Lung (tissue), 12 donors: ENCODE data around the gene CLPX. TPM values are rescaled to one million over a fixed set of nuclear protein-coding genes. Genes with fewer than 3 reads are reported as not detected.

Experiments
- ATAC-seq: fragments of 200-7000 bp; cut with Tn5 transposase; one replicate; pipeline ENCODE4 v1.9.1; 2020; ENCODE audit warnings: moderate number of reproducible peaks; ENCODE audit not compliant: insufficient read depth, low FRiP score
- DNase-seq, 3 donors: peaks; one replicate each; pipeline ENCODE4 v3.0.0-alpha.2; 2013 to 2017
- H3K27ac ChIP-seq, 2 donors: one replicate each; pipeline ENCODE4 v1.5.1; 2013; ENCODE audit warnings: mild to moderate bottlenecking in 2 of 2, moderate library complexity in 2 of 2, control low read depth in 1 of 2, inconsistent platforms in 1 of 2, low read depth in 1 of 2, low read length in 1 of 2
- H3K27me3 ChIP-seq, 3 donors: one replicate each; pipeline ENCODE4 v1.5.1; 2013; ENCODE audit warnings: low read length in 2 of 3; ENCODE audit not compliant: control insufficient read depth in 3 of 3, insufficient read depth in 3 of 3
- H3K36me3 ChIP-seq, 4 donors: one replicate each; pipeline ENCODE4 v1.5.1; 2013; ENCODE audit warnings: low read length in 4 of 4, mild to moderate bottlenecking in 1 of 4, moderate library complexity in 1 of 4; ENCODE audit not compliant: control insufficient read depth in 4 of 4, insufficient read depth in 4 of 4
- H3K4me1 ChIP-seq, 5 donors: one replicate each; pipeline ENCODE4 v1.5.1; 2013; ENCODE audit warnings: low read length in 5 of 5, mild to moderate bottlenecking in 2 of 5, moderate library complexity in 1 of 5; ENCODE audit not compliant: control insufficient read depth in 5 of 5, insufficient read depth in 5 of 5
- H3K4me3 ChIP-seq: one replicate; pipeline ENCODE4 v1.5.1; 2013; ENCODE audit warnings: mild to moderate bottlenecking, control low read depth, moderate library complexity
- H3K9ac ChIP-seq, 2 donors: one replicate each; pipeline ENCODE4 v1.5.1; 2013; ENCODE audit warnings: low read length in 2 of 2, control low read depth in 1 of 2; ENCODE audit not compliant: insufficient read depth in 1 of 2
- H3K9me3 ChIP-seq, 4 donors: one replicate each; pipeline ENCODE4 v1.5.1; 2013; ENCODE audit warnings: low read length in 3 of 4, mild to moderate bottlenecking in 1 of 4, moderate library complexity in 1 of 4; ENCODE audit not compliant: control insufficient read depth in 4 of 4, insufficient read depth in 3 of 4
- WGBS, 2 donors: extraction: QIAGEN DNeasy Blood & Tissue Kit; methylation state at CpG; one replicate each; pipeline ENCODE4 v1.1.7; 2013; 5-methylcytosine and 5-hydroxymethylcytosine counted together
- polyA plus RNA-seq, 2 donors: library from polyadenylated mRNA; stranded (reverse); fragments of 200-250 nt; gene quantifications; one replicate each; pipeline ENCODE4 v1.2.1, GENCODE V29; 2013
- total RNA-seq, 2 donors: library from RNA; depleted of rRNA in 1 of 2; stranded (reverse); fragments of >200 nt in 1 of 2; gene quantifications; one replicate each; pipeline ENCODE4 v1.2.1, GENCODE V29; 2014 to 2021
- TF ChIP-seq, protein P1 (sequence below): IDR thresholded peaks from 2 replicates; pipeline ENCODE4 v1.5.1; 2012; ENCODE audit warnings: mild to moderate bottlenecking; ENCODE audit errors: control extremely low read depth, extremely low read depth
- donor health status: control.
- donor health status: control.
- donor health status: Bipolar disorder and iron deficiency.
- donor health status: healthy.
- donor health status: DM: yes; HTN: yes; CAD: no.

CLPX gene
- total and polyA plus RNA-seq, 4 donors, result 11.2 to 93.6 (median 31.3) TPM

GRCh38 chr15:65133548-65134200 is 51.5 kb downstream of the CLPX start, which contains the start of gene PDCD7:
PDCD7 (minus strand) TSS chr15:65133808; CDS start chr15:65133781, 27 bp downstream.
- peak within 1 kb of the TSS; percentile 73 for H3K4me3 ChIP-seq
- TF ChIP-seq, protein P1, sequence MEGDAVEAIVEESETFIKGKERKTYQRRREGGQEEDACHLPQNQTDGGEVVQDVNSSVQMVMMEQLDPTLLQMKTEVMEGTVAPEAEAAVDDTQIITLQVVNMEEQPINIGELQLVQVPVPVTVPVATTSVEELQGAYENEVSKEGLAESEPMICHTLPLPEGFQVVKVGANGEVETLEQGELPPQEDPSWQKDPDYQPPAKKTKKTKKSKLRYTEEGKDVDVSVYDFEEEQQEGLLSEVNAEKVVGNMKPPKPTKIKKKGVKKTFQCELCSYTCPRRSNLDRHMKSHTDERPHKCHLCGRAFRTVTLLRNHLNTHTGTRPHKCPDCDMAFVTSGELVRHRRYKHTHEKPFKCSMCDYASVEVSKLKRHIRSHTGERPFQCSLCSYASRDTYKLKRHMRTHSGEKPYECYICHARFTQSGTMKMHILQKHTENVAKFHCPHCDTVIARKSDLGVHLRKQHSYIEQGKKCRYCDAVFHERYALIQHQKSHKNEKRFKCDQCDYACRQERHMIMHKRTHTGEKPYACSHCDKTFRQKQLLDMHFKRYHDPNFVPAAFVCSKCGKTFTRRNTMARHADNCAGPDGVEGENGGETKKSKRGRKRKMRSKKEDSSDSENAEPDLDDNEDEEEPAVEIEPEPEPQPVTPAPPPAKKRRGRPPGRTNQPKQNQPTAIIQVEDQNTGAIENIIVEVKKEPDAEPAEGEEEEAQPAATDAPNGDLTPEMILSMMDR, result no peak
- 1% methylated on average over 43 to 45 of the region's 45 CpGs for WGBS, 2 donors

GRCh38 chr15:65132878-65133547 is 52.1 kb downstream of the CLPX start:
- peak overlapping the region; percentile 61 to 94 for H3K9ac ChIP-seq
- H3K9me3 ChIP-seq, result peaks cover 0 to 2% (median 0%) of the 10 kb centered on the region in 4 donors
- TF ChIP-seq, protein P1, result no peak
- peaks cover 9 to 23% (median 14%) of the 10 kb centered on the region in 4 donors for H3K36me3 ChIP-seq
- 0% methylated on average over 72 to 93 of the region's 93 CpGs for WGBS, 2 donors
- peak overlapping the region; percentile 93 to 96 for H3K27ac ChIP-seq
- H3K27me3 ChIP-seq, result no peaks in the 10 kb centered on the region
- H3K4me1 ChIP-seq, result peaks cover 0 to 15% (median 7%) of the 10 kb centered on the region in 5 donors
- peak overlapping the region; percentile 73 for H3K4me3 ChIP-seq
- DNase-seq (peak; percentile 24 to 26 (median 25)), ATAC-seq (peak; percentile 36)

More at GRCh38 chr15:65133548-65134200, 51.5 kb downstream of the CLPX start, which contains the start of gene PDCD7:
- Histone ChIP-seq H3K9me3 (peaks cover 0 to 2% (median 0%) of the 10 kb centered on the region in 4 donors), H3K27me3 (no peaks in the 10 kb centered on the region), H3K27ac (peak within 1 kb of the TSS; percentile 93 to 96), H3K9ac (peak within 1 kb of the TSS; percentile 61 to 99), H3K36me3 (peaks cover 4 to 18% (median 8%) of the 10 kb centered on the region in 4 donors), H3K4me1 (peaks cover 0 to 15% (median 7%) of the 10 kb centered on the region in 5 donors)
- ATAC-seq, result peak; percentile 90
- peak; percentile 94 to 99 (median 97) for DNase-seq

DNA sequence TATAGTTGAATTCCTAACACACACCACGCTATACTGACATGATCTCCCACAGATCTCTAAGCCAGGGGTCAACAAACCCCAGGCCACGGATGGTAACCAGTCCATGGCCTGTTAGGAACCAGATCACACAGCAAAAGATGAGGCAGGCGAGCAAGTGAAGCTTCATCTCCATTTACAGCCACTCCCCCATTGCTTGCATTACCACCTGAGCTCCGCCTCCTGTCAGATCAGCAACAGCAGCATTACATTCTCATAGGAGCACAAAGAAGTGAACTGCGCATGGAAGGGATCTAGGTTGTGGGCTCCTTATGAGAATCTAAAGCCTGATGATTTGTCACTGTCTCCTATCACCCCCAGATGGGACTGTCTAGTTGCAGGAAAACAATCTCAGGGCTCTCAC is 54.2 kb downstream of the CLPX start:
- TF ChIP-seq, protein P1, result no peak
- no peak overlapping the region for H3K4me3 ChIP-seq
- no peak for ATAC-seq
- no peak for DNase-seq
- no peak overlapping the region for H3K27ac ChIP-seq
- 90 to 94% methylated on average over 5 of the region's 5 CpGs for WGBS, 2 donors
- no peaks in the 10 kb centered on the region for H3K9me3 ChIP-seq
- H3K4me1 ChIP-seq, result peaks cover 0 to 15% (median 7%) of the 10 kb centered on the region in 5 donors
- H3K27me3 ChIP-seq, result no peaks in the 10 kb centered on the region
- no peak overlapping the region for H3K9ac ChIP-seq
- peaks cover 15 to 33% (median 22%) of the 10 kb centered on the region in 4 donors for H3K36me3 ChIP-seq
